SHP77 (cell line): ENCODE results near the gene FAM83B.
"Not testable (repeated sequence)": the region's sequence is repeated elsewhere in the genome, so short reads cannot be mapped to it uniquely, and the experiment has no call there.

Source experiments
- DNase-seq, 2 experiments: peaks; one replicate each; lab custom pipeline; 2025; lab: John Stamatoyannopoulos, UW

FAM83B gene

DNA sequence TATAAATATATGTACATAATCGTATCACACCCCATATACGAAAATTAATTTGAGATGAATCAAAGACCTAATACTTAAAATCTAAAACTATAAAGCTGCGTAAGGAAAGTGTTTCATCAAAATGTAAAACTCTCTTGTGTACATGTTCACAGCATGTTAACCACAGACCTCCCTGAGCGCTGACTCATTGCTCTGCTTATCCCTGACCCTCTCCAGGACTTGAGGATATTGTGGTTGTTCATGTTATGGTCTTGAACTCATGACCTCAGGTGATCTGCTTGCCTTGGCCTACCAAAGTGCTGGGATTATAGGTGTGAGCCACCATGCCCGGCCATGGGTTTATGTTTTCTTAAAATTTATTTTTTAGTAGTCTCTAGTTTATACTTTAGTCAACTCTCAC is 14.2 kb downstream of the FAM83B start:
- DNase-seq = no peak

DNA sequence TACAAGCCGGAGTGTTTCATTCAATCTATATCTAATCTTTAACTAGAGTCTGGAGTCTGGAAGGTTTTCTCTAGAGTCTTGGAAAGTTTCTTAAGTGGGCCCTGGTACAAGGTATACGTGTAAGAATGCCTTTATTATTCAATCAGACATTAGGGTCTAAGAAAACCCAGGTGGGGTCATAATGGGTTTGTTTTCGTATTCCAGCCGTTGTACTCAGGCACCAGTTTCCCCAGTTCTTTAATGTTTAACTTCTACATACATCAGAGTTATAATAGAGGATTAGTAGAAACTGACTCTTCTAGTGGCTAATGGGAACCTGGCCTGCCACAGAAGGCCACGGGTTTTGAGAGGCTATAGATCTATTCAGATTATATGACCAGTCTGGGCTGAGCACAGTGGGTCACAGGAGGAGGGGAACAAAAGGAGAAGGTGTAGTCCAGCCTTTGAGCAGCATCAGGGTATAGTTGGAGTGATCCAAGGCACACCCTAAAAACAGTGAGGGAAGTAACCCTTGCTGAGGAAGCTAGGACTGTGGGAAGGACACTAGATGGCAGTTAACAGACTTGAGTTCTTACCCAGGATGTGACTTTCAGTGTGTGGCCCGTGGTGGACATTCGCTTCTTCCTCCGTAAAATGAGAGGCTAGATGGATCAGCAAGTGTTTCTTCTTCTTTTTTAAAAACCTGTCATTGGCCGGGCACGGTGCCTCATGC is 15.5 kb downstream of the FAM83B start:
- DNase-seq = no peak

DNA sequence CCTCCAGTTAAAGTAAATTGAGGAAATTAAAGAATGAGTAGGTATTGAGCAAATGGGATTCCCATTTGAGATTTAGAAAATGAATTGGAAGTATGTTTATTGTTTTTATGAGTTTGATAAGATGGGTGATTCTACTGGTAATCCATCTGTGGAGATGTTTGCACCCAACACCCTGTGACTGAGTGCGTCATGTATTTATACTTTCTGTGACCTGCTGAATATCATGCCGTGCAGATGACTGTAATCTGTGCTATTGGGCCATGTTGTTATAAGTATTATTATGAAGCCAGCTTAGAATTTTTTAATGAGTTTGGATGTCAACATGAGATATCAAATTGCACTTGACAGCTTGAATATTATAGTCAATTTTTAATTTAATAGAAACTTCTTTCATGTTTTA is 17.7 kb downstream of the FAM83B start:
- no peak for DNase-seq

DNA sequence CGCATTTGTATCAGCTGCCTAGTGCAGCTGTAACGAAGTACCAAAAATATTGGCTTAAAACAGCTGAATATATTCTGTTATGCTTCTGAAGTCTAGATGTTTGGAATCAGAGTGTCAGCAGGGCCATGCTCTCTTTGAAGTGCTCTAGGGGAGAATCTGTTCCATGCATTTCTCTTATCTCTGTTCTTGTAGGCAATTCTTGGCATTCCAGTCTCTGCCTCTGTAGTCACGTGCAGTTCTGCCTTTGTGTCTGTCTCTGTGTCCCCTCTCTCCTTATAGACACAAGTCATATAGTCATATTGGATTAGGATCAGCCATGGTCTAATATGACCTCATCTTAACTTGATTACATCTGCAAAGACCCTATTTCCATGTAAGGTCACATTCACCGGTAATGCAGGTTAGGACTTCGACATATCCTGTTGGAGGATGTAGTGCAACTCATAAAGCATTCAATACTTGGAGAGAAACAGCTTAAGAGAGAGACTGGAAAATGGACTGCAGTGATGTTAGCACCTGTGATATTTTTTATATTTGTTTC is 18.6 kb downstream of the FAM83B start:
- no peak for DNase-seq

DNA sequence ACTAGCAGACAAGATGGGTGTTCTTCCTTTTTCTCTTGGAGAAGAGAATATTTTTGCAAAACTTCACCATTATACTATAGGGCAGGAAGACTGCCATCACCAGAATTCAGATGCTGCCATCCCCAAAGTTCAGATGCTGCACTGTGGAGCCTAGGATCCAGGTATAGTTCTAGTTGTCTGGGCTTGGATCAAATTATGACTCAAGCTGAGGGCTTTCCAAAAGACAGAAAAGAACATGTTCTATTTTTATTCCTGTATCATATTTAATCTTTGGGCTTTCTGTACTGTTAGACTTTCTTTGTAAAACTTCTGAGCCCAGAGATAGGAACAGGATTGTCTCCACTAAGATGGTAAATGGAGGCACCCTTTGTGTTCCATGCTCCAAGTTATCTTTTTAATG is 22.0 kb downstream of the FAM83B start:
- DNase-seq = no peak

DNA sequence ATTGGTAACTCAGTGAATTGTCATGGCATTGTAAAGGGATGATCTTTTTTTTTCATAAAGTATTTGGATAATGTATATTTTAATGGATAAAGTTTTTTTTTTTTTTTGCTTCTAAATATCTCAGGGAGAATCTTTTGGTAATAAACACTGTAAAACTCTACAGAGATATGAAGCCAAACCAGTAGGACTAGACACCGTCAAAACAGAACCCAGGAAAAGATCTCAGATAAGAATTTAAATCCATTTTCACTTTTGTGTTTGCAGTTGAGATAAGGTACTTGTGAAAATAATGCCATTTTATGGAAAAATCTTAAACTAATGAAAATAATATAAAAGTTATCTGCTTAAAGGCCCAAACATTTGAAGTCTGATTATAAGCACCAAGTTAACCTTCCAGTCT is 27.0 kb downstream of the FAM83B start:
- DNase-seq = no peak

DNA sequence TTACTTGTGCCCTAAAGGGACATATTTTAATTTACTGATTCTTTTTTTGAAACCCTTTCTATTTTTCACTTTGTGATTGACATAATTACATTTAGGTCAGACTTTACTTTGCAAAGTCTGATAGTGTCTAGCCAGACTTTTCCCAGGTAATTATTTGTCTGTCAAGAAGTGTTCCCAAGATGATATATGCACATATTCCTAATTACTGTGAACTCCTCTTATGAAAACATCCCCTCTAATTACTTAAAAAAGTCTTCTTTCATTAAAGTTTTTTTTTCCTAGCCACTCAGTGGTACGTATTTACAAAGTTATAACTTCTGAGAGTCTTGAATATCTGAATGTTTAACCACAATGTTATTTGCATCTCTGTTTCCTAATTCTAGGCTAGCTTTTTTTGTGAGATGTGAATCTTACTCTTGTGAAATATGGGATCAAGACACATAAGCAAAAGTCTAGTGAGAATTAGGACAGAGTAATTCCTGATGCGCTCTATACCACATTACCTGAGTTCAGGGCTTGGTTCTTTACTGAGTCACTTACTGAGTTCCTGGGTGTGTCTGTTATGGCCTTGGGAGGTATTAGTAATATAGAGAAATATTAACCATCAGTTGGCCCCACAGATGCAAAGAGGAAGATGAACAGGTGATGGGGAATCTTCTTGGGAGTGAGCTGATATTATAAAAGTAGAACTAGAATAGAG is 27.9 kb downstream of the FAM83B start:
- no peak for DNase-seq

DNA sequence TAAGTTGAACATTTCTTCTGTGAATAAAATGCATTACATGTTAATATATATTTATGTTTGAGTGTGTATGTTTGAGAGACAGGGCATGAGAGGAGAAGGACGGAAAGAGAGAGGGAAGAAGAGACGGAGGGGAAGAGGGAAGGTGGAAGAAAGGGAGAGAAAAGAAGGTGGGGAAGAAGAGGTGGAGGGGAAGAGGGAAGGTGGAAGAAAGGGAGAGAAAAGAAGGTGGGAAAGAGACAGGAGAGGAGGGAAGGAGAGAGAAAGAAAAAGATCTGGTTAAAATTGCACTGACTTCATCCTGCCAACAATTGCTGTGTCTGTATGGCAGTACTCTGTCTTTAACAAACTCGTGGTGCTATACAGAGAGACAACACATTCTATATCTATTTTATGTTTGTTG is 29.0 kb downstream of the FAM83B start:
- no peak for DNase-seq

DNA sequence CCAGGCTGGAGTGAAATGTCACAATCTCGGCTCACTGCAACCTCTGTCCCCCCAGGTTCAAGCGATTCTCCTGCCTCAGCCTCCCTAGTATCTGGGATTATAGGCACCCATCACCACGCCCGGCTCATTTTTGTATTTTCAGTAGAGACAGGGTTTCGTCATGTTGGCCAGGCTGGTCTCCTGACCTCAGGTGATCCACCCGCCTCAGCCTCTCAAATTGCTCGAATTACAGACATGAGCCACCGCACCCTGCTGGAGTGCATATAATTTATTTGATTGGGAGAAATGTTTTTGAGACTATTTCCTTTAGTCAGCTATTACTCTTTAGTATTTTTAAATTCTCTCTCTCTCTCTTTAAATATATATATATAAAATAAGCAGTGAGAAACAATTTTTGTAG is 29.8 kb downstream of the FAM83B start:
- DNase-seq = no peak

DNA sequence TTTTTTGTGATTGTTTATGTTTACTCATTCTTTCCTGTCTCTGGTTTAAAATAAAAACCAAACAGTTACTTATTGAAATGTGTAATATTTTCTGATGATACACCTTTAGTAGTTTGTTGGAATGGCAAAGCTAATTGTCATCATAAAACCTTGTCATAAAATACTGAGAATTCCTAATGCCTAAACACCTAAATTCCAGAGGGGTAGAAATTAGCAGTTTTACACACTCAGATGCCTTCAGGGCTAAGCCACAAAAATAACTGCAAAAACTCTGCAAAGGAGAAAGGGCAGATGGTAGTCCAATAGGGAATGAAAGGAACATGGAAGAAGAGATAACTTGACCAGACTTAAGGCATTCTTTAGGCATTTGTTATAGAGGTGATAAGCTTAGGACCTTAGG is 30.3 kb downstream of the FAM83B start:
- no peak for DNase-seq

DNA sequence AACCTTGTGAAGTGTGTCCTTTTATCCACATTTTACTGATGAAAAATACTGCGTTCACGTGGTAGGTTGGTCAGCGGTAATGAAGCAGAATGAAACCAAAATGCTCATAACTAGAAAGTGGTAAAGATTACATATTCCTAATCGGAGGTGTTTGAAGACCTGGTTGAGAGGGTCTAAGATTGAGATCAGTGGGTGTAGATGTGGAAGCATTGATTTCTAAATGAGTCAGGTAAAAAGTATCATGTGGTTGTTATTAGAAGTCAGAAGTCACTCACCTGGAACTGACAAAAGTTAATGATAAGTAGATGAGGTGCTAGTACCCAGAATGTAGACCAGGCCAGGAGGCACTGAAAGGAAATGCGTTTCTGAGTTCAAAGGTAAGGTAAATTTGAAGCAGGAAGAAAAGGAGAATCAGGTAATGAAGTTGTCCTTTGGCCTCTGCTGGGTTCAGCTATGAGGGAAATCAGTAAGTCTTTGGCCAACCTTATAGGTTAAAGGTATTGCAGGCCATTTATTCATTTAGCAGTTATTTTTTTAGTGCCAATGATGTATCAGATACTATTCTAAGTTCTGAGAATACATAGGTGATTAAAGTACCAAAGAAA is 31.2 kb downstream of the FAM83B start:
- no peak for DNase-seq

DNA sequence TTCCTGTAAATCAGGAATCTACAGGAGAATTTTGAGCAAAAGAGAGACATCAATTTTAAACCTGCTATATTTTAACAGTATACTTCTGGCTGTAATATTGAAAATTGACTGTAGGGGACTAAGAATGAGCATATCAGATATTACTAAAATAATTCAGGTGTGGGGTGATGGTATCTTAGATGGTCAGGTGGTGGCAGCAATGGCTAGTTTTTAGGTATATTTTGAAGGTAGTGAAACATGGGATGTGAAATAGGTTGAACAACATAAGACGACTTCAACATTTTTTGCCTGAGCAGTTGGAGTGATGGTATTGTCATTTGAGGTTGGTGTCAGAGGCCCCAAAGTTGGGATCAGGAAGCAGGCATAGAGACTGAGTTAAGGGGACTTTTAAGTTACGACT is 32.1 kb downstream of the FAM83B start:
- DNase-seq = no peak

DNA sequence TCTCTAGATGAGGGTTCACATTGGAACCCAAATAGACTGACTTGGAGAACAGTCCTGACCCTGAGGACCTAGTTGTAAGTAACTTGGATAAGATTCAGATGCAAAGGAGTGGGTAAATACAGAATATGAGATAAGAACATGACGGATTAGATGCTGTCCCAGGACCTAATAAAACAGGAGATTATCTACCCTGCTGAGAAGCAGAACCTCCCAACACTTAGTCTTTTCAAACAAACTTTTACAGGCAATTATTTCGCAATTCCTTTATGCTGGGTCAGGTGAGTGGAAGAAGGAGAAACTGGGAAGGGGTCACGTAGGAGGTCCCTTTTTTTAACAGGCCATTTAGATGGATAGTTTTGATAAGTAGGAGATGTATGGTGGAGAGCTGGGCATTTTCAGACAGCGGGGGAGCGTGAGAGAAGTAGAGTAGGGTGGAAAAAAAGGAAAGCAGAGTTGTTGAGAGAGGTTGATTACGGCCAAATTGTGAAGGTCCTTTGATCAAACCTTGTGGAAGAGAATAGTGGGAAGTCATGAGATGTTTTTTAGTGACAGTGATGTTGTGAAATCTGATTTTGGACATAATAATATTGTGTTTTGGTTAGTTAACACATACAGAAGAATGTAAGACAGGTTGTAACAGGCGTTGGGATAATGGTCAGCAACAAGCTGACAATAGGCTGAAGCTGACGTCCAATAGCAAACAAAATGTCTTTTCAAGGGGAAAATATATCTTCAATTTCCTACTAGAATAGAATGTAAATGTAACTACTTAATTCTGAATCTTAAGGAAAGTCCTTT is 32.8 kb downstream of the FAM83B start:
- no peak for DNase-seq

DNA sequence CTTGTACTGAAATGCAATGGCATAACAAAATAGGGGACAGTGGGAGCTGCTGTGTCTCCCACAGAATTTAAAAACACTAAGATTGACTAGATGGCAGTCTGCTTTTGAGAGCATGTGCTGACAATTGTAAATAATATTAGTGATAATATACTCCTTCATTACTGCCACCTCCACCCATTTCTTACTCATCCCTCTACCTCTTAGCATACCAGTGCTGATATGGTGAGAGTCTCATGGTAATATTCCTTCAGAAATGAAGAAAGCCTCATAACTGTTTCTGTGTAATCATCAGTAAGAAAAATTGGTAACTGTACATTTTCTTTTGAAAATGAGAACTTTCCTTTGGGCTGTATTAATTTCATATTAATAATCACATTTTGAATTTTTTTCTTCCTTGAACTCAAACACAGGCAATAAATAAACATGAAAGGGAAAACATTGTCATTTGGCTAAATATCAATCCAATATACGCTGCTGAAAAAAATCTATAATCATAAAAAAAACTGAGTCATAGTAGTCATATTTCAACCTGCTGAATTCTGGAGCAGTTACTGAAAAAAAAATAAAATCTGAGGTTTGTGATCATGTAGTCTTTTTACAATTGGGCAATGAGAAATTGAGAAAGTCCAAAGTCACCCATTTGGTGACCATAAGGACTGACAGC is 34.6 kb downstream of the FAM83B start:
- no peak for DNase-seq

DNA sequence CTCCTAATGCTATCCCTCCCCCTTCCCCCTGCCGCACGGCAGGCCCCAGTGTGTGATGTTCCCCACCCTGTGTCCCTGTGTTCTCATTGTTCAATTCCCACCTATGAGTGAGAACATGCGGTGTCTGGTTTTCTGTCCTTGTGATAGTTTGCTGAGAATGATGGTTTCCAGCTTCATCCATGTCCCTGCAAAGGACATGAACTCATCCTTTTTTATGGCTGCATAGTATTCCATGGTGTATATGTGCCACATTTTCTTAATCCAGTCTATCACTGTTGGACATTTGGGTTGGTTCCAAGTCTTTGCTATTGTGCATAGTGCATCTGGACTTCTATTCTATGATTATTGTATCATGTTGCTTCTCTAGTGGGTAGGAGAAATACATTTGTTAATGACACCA is 35.3 kb downstream of the FAM83B start:
- not testable (repeated sequence) for DNase-seq

DNA sequence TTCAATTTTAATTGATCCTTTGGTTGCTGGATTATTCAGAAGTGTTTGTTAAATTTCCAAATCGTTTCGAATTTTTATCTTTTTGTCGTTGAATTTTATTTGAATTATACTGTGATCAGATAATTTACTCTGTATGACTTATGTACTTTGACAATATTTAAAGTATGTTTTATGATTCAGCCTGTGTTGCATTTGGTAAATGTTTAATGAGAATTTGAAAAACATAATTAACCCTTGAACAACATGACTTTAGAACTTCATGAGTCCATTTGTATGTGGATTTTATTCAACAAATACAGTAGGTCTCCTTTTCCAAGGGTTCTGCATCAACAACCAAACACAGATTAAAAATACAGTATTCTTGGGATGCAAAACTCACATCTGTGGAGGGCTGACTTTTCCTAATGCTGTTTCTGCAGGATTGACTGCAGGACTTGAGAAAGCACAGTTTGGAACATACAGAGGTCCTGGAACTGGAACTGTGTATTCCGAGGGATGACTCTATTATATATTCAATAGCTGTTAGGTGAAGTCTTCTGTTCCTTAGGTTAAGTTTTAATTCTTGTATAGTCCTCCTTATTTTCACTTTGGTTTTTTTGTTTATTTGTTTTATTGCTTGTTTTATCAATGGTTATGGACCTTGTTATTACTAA is 40.5 kb downstream of the FAM83B start:
- no peak for DNase-seq

DNA sequence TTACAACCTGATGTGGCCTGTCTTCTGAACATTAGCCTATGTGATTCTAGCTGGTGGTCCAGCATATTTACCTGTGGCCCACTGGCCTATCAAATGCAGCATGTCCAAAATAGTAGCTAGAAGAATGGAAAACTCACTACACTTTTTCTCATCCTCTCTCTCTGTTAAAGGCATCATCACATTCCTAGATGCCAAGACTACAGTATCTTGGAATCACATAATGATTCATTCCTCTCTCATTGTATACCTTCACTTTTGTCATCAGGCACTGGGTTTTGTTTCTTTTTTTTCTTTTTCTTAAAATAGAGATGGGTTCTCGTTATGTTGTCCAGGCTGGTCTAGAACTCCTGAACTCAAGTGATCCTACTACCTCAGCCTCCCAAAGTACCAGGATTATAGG is 45.0 kb downstream of the FAM83B start:
- DNase-seq = no peak

DNA sequence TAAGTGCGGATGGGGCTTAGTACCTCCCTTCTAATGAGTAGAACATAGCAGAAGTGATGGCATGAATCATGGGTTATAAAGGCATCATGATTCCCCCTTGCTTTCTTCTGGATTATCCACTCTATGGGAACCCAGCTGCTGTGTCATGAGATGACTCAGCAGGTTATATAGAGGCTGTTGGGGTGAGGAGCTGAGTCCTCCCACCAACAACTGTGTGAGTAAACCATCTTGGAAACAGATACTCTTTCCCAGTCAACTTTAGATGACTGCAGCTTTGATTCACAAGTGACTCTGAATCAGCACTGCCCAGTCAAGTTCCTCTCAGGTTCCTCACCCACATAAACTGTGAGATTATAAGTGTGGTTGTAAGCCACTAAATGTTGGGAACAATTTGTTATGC is 46.3 kb downstream of the FAM83B start:
- DNase-seq = no peak

DNA sequence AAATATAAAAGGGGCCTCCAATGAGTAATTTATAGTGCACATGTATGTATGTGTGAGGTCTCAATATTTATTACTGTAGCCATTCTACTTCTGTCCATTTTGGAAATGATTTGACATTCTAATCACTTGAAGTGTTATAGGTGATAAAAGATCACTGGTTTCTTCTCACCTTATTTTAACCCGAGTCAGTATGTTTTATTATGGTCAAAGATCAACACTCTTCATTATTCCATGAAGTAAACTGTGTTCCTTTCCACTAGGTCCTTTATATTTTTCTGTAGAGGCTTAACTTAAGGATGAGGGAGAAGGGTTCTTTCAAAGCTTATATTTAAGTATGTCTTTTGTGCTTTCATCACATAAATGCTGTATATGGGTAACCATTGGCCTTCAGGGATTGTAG is 47.2 kb downstream of the FAM83B start:
- DNase-seq = no peak

DNA sequence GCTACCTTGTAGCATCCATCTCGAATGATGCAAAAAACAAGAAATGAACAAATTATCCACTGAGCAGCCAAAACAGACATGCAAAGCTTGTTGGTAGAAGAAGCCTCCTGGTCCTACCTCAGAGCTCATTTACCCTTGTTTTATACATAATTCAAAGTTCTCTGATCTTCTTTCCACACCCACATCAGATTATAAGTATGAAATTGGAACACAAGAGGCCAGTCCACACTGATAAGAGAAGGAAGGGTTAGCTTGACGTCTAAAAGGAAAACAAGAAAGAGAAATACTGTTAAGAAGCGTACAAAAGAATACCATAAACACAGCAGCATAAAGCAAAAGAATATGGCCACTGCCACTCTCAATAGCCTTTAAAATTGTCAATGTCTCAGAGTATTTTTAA is 49.7 kb downstream of the FAM83B start:
- no peak for DNase-seq

DNA sequence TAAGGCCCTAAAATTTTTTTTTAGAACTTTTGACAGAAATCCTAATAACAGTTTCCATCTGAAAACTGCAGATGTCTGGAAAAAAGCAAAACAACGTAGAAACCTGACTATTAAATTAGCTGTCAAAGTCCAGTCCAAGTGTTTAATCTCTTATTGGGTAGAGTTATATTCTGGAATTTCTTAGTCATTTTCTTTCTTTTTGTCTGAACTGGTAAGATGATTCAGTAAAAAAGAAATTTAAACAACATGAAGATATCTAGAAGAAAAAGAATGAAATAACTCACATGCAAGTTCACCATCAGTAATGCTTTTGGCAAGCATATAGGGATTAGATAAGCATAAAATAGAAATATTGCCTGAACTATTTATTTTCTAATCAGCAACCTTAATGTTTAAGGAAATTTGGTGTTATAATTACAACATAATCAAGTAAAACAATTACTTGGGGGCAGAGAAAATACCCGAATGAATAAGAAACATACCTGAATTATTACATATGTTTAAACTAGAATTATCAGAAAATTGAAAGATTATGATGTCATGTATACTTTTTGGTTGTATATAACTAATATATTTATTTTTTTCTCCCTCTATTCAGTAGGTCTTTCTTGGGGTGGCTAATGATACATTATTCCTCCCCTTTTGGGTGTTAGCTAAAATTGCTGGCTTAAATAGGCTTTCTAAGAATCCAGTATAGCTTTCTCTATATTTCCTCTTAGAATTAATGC is 51.1 kb downstream of the FAM83B start:
- no peak for DNase-seq
